GM18858 (cell line): ENCODE results near the gene MTR.

ENCODE experiments used
- ATAC-seq: cut with Tn5 transposase; IDR thresholded peaks from one replicate; pipeline ENCODE4 v1.9.1; 2021; ENCODE audit not compliant: unreplicated experiment

MTR gene

DNA sequence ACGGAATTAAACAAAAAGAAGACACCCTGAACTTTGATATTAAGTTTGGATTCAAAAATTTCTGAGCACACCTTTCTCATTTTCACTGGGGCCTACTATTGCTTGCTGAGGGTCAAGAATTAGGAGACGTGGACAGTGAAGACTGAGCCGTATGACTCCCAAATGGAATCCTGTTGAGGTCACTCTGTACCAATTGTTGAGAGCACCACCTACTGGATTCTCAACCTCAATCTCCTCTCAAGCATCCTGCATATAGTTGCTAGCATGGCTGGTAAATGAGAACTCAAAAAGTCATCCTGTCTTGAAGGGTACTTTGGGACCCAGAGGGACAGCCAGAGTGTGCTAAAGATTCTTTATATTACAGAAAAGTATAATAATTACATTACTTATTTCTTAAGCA lies 20.2 kb upstream of the MTR start:
- ATAC-seq = no peak

- ATAC-seq = no peak
Observed at GRCh38 chr1:236779312-236779711, 15.8 kb upstream of the MTR start.

GRCh38 chr1:236785477-236785876 lies 9.6 kb upstream of the MTR start:
- no peak for ATAC-seq

GRCh38 chr1:236786453-236786852 lies 8.6 kb upstream of the MTR start:
- no peak for ATAC-seq

GRCh38 chr1:236794585-236795034 lies 482 bp upstream of the MTR start:
- no peak for ATAC-seq

DNA sequence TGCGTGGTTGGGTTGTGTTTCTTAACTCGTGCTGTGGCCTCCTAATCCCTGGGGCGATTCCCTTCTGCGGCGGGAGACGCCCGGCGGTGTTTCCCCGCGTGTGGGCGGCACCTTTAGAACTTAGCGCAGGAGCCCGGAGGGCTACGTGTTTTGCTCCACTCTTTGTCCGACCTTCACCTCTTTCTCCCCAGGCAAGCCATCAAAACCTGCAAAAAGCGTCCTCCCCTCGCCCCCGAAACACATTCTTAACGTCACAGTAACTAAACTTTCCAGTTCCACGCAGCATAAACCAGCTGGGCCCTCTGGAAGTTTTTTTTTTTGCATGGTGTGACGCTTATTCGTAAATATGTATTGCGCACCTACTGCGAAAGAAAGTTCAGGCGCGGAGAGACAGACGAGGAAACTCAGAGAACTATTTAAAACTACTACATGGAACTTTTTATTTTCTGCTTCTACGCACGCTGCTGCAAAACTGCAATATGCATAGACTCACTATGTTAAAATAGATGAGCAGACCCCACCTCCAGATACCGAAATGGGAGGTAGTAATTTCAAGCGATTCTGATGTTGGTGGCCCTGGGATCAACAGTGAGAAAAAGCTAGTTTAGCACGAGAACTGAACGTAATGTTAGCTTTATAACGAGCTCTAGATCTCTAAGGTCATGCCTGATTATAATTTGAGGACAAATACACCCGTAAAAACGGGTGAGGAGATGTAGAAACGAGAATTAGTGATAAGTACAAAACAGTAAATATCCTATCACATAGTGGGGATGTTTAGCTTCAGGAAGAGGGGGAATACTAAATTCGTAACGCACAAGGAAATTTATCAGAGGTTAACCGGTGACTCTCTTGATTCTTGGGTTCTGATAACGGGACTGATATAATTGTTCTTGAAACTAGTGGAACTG lies 920 bp downstream of the MTR start:
- ATAC-seq = peak; percentile 13

DNA sequence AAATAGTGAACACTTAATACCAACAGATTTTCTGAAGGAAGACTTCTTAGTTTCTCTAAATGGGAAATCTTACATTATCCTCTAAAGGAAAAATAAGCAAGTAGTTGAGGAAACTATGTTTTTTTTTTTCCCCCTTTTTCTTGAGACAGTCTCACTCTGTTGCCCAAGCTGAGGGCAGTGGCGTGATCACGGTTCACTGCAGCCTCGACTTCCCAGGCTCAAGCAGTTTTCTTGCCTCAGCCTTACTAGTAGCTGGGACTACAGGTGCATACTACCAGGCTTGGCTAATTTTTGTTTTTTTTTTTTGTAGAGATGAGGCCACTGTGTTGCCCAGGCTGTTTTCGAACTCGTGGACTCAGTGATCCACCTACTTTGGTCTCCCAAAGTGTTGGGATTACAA lies 3.9 kb downstream of the MTR start:
- no peak for ATAC-seq

DNA sequence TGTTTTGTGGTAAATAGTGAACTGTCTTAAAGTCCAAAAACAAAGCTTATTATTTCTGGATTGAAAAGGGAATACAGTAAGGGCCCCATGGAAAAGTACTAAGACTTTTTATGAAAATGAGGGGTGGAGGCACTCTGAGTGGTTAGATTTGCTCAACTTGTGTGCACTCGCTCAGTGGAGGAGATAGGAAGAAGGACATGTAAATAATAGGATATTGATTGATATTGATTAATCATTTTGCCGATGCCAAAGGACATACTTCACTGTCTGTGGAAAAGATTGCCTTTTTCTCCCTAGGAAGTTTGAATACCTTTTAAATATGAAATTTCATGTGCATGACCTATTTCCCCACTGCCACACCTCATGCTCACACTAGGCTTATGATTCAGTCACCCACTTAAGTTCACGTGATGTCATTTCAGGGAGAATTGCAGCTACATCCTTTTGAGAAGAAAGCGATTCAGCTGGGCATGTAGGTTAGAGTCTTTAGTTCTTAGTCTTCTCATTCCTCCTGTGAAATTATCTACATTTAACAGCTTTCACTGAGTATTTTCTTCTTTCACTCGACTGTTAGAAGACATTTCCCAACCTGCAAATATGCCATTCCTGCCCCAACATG lies 5.0 kb downstream of the MTR start:
- no peak for ATAC-seq

GRCh38 chr1:236800623-236801022 lies 5.5 kb downstream of the MTR start:
- ATAC-seq = no peak

GRCh38 chr1:236802264-236802663 lies 7.2 kb downstream of the MTR start:
- ATAC-seq = no peak

DNA sequence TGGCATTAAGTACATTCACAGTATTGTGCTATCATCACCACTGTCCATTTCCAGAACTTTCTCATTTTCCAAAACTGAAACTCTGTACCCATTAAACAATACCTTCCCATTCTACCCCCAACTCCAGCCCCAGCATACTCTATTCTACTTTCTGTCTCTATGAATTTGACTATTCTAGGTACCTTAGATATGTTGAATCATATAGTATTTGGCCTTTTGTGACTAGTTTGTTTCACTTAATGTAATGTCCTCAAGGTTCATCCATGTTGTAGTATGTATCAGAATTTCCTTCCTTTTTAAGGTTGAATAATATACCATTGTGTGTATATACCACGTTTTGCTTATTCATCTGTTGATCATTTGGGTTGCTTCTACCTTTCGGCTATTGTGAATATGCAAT lies 11.5 kb downstream of the MTR start:
- ATAC-seq = no peak

DNA sequence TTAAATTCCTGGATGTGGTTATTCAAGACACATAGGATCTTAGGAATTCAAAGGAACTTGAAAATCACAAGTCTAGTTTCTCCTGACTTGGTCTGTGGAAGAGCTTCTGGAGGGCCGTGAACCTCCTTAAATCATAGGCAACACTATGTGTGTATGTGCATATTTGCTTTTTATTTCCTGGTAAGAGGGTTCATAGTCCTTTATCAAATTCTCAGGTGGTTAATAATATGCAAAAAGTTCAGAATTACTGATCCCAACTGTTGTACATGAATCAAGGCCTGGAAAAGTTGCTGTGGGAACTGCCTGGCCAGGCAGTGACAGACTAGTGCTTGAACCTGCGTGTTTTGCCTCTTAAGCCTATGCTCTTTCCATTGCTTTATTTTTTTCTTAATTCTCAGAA lies 12.9 kb downstream of the MTR start:
- ATAC-seq = no peak

- no peak for ATAC-seq
Observed at GRCh38 chr1:236808564-236809130, 13.6 kb downstream of the MTR start.

GRCh38 chr1:236809148-236809547 lies 14.1 kb downstream of the MTR start:
- no peak for ATAC-seq

DNA sequence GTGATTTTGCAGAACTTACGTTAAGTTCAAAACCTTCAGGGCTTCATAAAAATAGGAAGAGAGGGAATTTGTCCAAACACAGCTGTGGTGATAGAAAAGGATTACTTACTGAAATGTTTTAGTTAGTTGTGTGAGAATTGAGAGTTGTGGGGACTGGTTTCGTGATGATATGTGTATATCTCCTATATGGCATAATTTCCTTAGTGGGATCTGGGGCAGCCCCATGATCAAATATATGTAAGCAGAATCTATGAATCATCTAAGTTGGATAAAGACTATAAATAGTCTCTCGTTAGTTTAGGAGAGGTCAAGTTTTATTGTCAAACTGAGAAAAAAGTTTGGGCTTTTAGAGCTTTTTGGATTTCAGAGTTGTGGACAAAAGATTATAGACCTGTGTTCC lies 14.9 kb downstream of the MTR start:
- no peak for ATAC-seq

DNA sequence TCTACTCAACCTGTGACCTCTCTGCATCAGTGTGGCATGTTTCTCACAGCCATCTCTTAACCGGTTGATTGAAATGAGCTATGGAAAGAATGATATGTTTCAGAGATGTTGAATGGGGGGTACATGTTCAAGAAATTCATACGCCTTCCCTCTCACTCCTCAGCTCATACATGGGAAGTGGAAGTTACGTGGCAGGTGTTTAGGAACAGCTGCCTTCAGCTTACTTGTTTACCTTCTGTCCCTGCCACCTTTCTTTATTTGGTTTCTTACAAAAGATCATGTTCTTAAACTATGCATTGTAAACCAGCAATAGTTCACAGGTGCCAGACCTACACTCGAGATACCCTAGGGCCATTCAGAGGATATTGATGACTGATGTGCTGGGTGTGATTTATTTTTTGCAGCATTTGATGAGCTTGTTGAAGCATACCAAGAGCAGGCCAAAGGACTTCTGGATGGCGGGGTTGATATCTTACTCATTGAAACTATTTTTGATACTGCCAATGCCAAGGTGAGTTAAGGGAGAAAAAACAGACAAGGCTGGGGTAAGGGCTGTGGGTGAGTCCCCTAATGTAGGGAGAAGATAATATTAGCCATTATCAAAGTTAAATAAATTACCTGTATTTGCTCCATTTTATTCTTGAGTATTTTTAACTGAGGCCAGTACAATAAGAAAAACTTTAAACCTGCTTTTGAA lies 17.4 kb downstream of the MTR start:
- ATAC-seq = no peak

DNA sequence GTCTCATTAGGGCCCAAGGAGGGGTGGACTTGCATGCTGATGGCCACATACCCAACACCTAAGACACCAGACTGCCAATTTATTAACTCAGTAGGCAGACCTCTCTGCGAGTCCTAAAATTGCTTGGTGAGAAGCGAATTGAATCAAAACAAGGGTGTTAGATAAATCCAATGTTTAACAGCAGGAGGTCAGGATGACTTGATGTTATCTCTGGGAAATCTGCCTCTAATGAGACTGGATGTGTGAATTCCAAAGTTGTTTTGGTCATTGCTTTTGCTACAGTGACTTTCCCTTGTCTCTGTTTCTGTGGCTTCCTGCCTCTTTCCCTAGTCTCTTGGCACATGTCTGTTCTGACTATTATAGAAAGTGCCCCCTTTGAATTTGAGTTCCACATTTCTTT lies 20.8 kb downstream of the MTR start:
- ATAC-seq = no peak

DNA sequence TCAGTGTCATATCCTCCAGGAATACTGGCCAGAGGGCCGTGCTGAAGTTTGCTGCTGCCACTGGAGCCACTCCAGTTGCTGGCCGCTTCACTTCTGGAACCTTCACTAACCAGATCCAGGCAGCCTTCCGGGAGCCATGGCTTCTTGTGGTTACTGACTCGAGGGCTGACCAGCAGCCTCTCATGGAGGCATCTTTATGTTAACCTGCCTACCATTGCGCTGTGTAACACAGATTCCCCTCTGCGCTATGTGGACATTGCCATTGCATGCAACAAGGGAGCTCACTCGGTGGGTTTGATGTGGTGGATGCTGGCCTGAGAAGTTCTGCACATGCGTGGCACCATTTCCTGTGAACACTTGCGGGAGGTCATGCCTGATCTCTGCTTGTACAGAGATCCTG lies 24.8 kb downstream of the MTR start:
- no peak for ATAC-seq

- ATAC-seq = no peak
Observed at GRCh38 chr1:236821091-236821627, 26.1 kb downstream of the MTR start.

DNA sequence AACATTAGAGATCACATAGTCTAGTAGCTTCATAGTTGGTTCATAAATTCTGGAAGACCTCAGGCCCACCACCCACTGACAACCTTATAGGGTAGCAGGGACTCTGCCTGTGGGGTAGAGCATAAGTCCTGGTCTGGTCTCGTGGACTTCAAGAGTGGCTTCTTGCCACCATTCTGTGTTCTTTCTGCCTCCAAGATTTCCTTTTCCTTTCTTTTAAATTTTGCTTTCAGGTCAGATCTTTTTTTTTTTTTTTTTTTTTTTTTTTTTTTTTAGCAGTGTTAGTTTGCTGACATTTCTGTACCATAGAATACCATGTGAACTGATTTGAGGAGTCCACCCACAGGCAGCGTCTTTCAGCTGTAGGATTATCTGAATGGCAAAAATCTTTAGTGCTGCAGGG lies 28.5 kb downstream of the MTR start:
- no peak for ATAC-seq

- no peak for ATAC-seq
Observed at GRCh38 chr1:236829085-236829484, 34.0 kb downstream of the MTR start.
